ENCODE measurements around the gene DCAF11. TPM values are rescaled to one million over a fixed set of nuclear protein-coding genes. Genes with fewer than 3 reads are reported as not detected.

Gene DCAF11
- 45.1 and 47.9 TPM in 2 replicates for total RNA-seq

- peak; percentile 100 for DNase-seq (ENCODE audit: low read depth)
- H3K4me3 ChIP-seq (ENCODE audit: low read depth, low read length), result peak within 1 kb of the TSS; percentile 87
- TF ChIP-seq CTCF (IDR thresholded peaks at IDR 0.05; ENCODE audit: insufficient read depth, low read depth, low read length), result no peak
Observed at GRCh38 chr14:24114532-24115421, at the start of gene DCAF11, which contains the start of gene NRL. TSS of gene DCAF11 (plus strand) at chr14:24114777. CDS start at chr14:24115595, 818 bp downstream. TSS of gene NRL (minus strand) at chr14:24114949. CDS start at chr14:24082848, 32,101 bp downstream.

DNA sequence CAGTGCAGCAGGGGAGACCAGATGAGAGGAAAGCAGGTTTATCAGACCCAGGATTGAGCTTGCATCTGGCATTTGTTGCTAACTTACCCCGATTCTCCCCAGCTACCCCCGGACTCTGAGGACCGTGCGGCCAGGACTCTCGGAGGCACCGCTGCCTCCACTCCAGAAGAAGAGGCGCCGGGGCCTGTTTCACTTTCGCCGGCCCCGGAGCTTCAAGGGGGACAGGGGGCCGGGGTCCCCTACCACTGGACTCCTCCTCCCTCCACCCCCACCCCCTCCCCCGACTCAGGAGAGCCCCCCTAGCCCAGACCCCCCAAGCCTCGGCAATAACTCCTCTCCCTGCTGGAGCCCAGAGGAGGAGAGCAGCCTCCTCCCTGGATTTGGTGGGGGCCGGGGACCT lies 49.7 kb upstream of the DCAF11 start:
- no peak for DNase-seq (ENCODE audit: low read depth)
- no peak for TF ChIP-seq CTCF (IDR thresholded peaks at IDR 0.05; ENCODE audit: insufficient read depth, low read depth, low read length)
- no peak overlapping the region for H3K4me3 ChIP-seq (ENCODE audit: low read depth, low read length)

DNA sequence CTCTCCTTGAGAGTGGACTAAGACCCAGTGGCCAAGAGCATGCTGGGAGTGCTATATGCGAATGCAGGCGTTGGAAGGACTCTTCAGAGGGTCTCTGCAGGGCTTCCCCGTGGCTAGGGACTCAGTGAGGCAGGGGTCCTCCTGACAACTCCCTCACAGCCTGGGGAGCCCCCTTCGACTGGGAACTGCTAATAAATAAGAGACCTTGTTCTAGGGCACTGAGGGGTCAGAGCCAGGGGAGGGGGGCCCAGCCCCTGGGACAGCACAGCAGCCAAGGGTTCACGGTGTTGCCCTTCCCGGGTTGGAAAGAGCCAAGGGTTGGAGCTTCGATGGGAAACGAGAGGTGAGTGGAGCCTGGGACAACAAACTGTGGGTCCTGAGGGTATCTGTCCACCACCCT lies 49.2 kb upstream of the DCAF11 start:
- no peak for TF ChIP-seq CTCF (IDR thresholded peaks at IDR 0.05; ENCODE audit: insufficient read depth, low read depth, low read length)
- DNase-seq (ENCODE audit: low read depth), result no peak
- no peak overlapping the region for H3K4me3 ChIP-seq (ENCODE audit: low read depth, low read length)

GRCh38 chr14:24066496-24067132 lies 48.0 kb upstream of the DCAF11 start:
- no peak for DNase-seq (ENCODE audit: low read depth)
- TF ChIP-seq CTCF (IDR thresholded peaks at IDR 0.05; ENCODE audit: insufficient read depth, low read depth, low read length), result no peak
- H3K4me3 ChIP-seq (ENCODE audit: low read depth, low read length), result no peak overlapping the region

- DNase-seq (ENCODE audit: low read depth), result no peak
Observed at GRCh38 chr14:24067133-24068082, 47.2 kb upstream of the DCAF11 start.

More at GRCh38 chr14:24067133-24068082, 47.2 kb upstream of the DCAF11 start:
- no peak overlapping the region for H3K4me3 ChIP-seq (ENCODE audit: low read depth, low read length)
- no peak for TF ChIP-seq CTCF (IDR thresholded peaks at IDR 0.05; ENCODE audit: insufficient read depth, low read depth, low read length)
